Panc1 (cell line): ENCODE measurements around the gene PTPN9.

Experiments used
- POLR2AphosphoS5 ChIP-seq: IDR thresholded peaks from 2 replicates; pipeline ENCODE4 v1.6.1; 2012; ENCODE audit warnings: mild to moderate bottlenecking, low read depth, low read length, moderate library complexity
- TCF7L2 ChIP-seq: IDR thresholded peaks from 2 replicates; pipeline ENCODE4 v1.6.1; 2011; ENCODE audit warnings: mild to moderate bottlenecking, low read depth, low read length, inconsistent platforms
- TF ChIP-seq, protein P1 (sequence below): fragments of 450-650 bp; IDR thresholded peaks from 2 replicates; pipeline ENCODE4 v1.5.1; 2017; ENCODE audit warnings: mild to moderate bottlenecking

DNA sequence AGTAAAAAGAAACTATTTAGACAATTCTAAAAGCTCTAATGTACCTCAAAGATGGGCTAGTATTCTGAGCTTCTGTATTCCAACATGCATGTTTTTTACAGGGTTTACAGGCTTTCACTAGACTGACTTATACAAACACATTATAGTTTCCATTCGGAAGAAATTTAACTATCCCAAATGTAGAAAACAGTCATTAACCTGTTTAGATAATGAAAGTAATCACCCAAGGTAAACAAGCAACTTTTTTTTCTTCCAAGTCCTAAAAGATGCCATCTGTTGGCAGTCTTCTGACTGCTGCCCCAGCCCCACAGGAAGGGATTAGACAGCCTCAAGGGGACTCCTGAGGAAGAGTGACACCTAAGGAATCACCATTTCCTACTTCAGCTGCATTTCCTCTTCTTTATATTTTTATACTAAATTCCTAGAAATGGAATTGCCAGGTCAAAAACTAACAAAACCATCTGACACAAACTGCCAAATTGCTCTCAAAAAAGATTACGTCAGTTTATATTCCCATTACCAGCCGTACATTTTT is 153.1 kb downstream of the PTPN9 start:
- TF ChIP-seq POLR2AphosphoS5 (no peak), TCF7L2 (no peak)
- TF ChIP-seq, protein P1, sequence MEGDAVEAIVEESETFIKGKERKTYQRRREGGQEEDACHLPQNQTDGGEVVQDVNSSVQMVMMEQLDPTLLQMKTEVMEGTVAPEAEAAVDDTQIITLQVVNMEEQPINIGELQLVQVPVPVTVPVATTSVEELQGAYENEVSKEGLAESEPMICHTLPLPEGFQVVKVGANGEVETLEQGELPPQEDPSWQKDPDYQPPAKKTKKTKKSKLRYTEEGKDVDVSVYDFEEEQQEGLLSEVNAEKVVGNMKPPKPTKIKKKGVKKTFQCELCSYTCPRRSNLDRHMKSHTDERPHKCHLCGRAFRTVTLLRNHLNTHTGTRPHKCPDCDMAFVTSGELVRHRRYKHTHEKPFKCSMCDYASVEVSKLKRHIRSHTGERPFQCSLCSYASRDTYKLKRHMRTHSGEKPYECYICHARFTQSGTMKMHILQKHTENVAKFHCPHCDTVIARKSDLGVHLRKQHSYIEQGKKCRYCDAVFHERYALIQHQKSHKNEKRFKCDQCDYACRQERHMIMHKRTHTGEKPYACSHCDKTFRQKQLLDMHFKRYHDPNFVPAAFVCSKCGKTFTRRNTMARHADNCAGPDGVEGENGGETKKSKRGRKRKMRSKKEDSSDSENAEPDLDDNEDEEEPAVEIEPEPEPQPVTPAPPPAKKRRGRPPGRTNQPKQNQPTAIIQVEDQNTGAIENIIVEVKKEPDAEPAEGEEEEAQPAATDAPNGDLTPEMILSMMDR = no peak
